Measurements from ENCODE around the gene ZNF319.

DNA sequence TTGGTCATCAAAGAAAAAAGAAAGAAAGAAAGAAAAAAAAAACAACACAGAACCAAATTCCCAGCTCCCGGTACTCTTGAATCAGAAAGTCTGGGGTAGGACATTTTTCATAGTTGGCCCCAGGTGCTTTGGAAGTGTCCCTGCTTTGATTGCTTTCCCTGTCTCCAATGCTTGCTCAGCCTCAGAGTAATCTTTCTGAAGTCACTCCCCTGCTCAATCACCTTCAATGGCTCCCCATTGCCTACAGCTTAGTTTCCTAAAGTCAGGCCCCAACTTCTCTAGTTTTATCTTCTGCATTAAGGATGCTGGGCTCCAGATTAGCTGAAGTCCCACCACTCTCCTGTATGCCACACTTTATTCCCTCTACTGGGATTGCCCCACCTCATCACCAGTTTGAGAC lies 46.6 kb downstream of the ZNF319 start:
- TF ChIP-seq EZH2phosphoT487 (IDR thresholded peaks at IDR 0.05; ENCODE audit: low read length) (no peak), CTCF (IDR thresholded peaks at IDR 0.05; ENCODE audit: low read length) (no peak)
